Suprapubic skin (tissue), 4 donors: ENCODE measurements around the gene HPGDS. TPM values are rescaled to one million over a fixed set of nuclear protein-coding genes. Genes with fewer than 3 reads are reported as not detected.

Experiments
- DNase-seq, 2 donors: peaks; one replicate each; pipeline ENCODE4 v3.0.0-alpha.2; 2019; ENCODE audit warnings: low spot score in 2 of 2
- H3K27ac ChIP-seq: fragments of 200-600 bp; sonication (generic); one replicate; pipeline ENCODE4 v1.5.1; 2019
- H3K27me3 ChIP-seq: fragments of 200-600 bp; sonication (generic); one replicate; pipeline ENCODE4 v1.5.1; 2019
- H3K36me3 ChIP-seq: fragments of 200-600 bp; sonication (generic); one replicate; pipeline ENCODE4 v1.5.1; 2019
- H3K4me1 ChIP-seq: fragments of 200-600 bp; sonication (generic); one replicate; pipeline ENCODE4 v1.5.1; 2019
- H3K4me3 ChIP-seq: fragments of 200-600 bp; sonication (generic); one replicate; pipeline ENCODE4 v1.5.1; 2019; ENCODE audit warnings: mild to moderate bottlenecking
- H3K9me3 ChIP-seq: fragments of 200-600 bp; sonication (generic); one replicate; pipeline ENCODE4 v1.5.1; 2019
- CTCF ChIP-seq, 2 donors: fragments of 200-600 bp in 1 of 2; fragments of 450-650 bp in 1 of 2; sonication (generic) in 1 of 2; IDR thresholded peaks; one replicate each; pipeline ENCODE4 v1.5.1; 2016 to 2019; ENCODE audit warnings: antibody characterized with exemption in 2 of 2, mild to moderate bottlenecking in 1 of 2, moderate library complexity in 1 of 2
- EP300 ChIP-seq: sonication (generic); formaldehyde crosslinking; IDR thresholded peaks from one replicate; pipeline ENCODE4 v1.6.1; 2017; ENCODE audit warnings: antibody characterized with exemption
- POLR2A ChIP-seq, 2 donors: fragments of 450-650 bp; IDR thresholded peaks; one replicate each; pipeline ENCODE4 v1.6.1; 2017; ENCODE audit warnings: antibody characterized with exemption in 2 of 2, mild to moderate bottlenecking in 2 of 2, moderate library complexity in 2 of 2
- POLR2AphosphoS5 ChIP-seq, 3 donors: sonication (generic); formaldehyde crosslinking; IDR thresholded peaks; one replicate each; pipeline ENCODE4 v1.6.1; 2017; ENCODE audit warnings: antibody characterized with exemption in 3 of 3
- WGBS: methylation state at CpG from one replicate; pipeline ENCODE4 v1.1.5; 2018; 5-methylcytosine and 5-hydroxymethylcytosine counted together
- total RNA-seq, 4 donors: library from RNA; depleted of rRNA; stranded (reverse); fragments of >200 nt; gene quantifications; one replicate each; pipeline ENCODE4 v1.1.0, GENCODE V29; 2016

HPGDS gene
- total RNA-seq, 4 donors from 2014 or later = 1.8 to 4.8 (median 2.3) TPM

GRCh38 chr4:94377294-94377693, 34.7 kb upstream of the HPGDS start:
- H3K4me1 ChIP-seq = no peaks in the 10 kb centered on the region
- no peaks in the 10 kb centered on the region for H3K36me3 ChIP-seq
- DNase-seq = no peak
- no peaks in the 10 kb centered on the region for H3K27me3 ChIP-seq
- WGBS = 94% methylated on average over 2 of the region's 2 CpGs
- TF ChIP-seq POLR2A (IDR thresholded peaks at IDR 0.05) = no peak
- TF ChIP-seq CTCF (IDR thresholded peaks at IDR 0.05) = no peak
- TF ChIP-seq EP300 = no peak
- no peak for TF ChIP-seq POLR2AphosphoS5 (IDR thresholded peaks at IDR 0.05)
- H3K4me3 ChIP-seq = no peak overlapping the region
- H3K9me3 ChIP-seq = no peaks in the 10 kb centered on the region
- H3K27ac ChIP-seq = no peak overlapping the region

GRCh38 chr4:94375364-94375763, 32.7 kb upstream of the HPGDS start:
- Histone ChIP-seq H3K4me1 (no peaks in the 10 kb centered on the region), H3K36me3 (no peaks in the 10 kb centered on the region), H3K27ac (no peak overlapping the region), H3K9me3 (no peaks in the 10 kb centered on the region), H3K4me3 (no peak overlapping the region), H3K27me3 (no peaks in the 10 kb centered on the region)
- TF ChIP-seq CTCF (IDR thresholded peaks at IDR 0.05) (no peak), POLR2A (IDR thresholded peaks at IDR 0.05) (no peak)
- WGBS = 89% methylated on average over 3 of the region's 3 CpGs
- DNase-seq = no peak

DNA sequence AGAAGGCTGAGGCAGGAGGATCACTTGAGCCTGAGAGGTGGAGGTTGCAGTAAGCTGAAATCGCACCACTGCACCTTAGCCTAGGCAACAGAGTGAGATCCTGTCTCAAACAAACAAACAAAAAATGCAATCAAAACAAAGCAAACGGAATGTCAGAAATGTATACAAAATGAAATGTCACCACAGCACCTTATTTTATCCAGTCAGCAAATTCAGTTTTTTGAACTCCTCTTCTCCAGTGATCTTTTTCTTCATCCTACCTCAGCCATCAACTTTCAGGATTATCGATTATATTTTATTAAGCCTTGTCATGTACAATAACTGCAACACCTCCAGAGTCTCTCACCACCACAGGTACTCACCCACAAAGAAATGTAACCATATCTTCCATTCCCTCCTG, 31.1 kb upstream of the HPGDS start:
- H3K27me3 ChIP-seq = no peaks in the 10 kb centered on the region
- no peak for DNase-seq
- no peaks in the 10 kb centered on the region for H3K4me1 ChIP-seq
- H3K9me3 ChIP-seq = no peaks in the 10 kb centered on the region
- no peak overlapping the region for H3K27ac ChIP-seq
- H3K4me3 ChIP-seq = no peak overlapping the region
- H3K36me3 ChIP-seq = no peaks in the 10 kb centered on the region
- TF ChIP-seq EP300 (no peak), CTCF (IDR thresholded peaks at IDR 0.05) (no peak), POLR2AphosphoS5 (IDR thresholded peaks at IDR 0.05) (no peak), POLR2A (IDR thresholded peaks at IDR 0.05) (no peak)
- WGBS = 90% methylated on average over 3 of the region's 3 CpGs

GRCh38 chr4:94372991-94373390, 30.4 kb upstream of the HPGDS start:
- Histone ChIP-seq H3K4me1 (no peaks in the 10 kb centered on the region), H3K27me3 (no peaks in the 10 kb centered on the region), H3K9me3 (no peaks in the 10 kb centered on the region), H3K36me3 (no peaks in the 10 kb centered on the region), H3K4me3 (no peak overlapping the region), H3K27ac (no peak overlapping the region)
- TF ChIP-seq EP300 (no peak), CTCF (IDR thresholded peaks at IDR 0.05) (no peak), POLR2A (IDR thresholded peaks at IDR 0.05) (no peak), POLR2AphosphoS5 (IDR thresholded peaks at IDR 0.05) (no peak)
- DNase-seq = no peak
- 89% methylated on average over 3 of the region's 3 CpGs for WGBS

GRCh38 chr4:94372228-94372978, 29.8 kb upstream of the HPGDS start:
- H3K27ac ChIP-seq = no peak overlapping the region
- DNase-seq = no peak
- H3K9me3 ChIP-seq = no peaks in the 10 kb centered on the region
- no peaks in the 10 kb centered on the region for H3K36me3 ChIP-seq
- H3K4me1 ChIP-seq = no peaks in the 10 kb centered on the region
- H3K4me3 ChIP-seq = no peak overlapping the region
- no peak for TF ChIP-seq POLR2A (IDR thresholded peaks at IDR 0.05)
- no peaks in the 10 kb centered on the region for H3K27me3 ChIP-seq
- 66% methylated on average over 4 of the region's 4 CpGs for WGBS

DNA sequence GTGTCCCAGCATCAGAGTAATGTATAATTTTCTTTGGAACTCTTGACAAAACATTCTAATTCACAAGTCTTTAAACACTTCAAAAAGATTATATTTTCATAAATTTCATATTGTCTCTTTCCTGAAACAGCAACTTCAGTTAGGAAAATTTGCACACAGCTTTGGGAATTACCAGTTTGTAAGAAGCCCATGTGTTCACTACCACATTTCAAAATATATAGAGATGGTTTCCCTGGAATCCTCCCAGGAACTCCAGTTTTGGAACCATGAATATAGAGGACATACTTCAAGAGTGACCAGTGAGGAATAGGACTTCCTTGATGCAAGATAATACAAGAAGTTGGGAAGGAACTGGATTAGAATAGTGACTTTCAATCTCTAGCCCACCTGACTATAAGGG, 28.7 kb upstream of the HPGDS start:
- H3K9me3 ChIP-seq = no peaks in the 10 kb centered on the region
- no peak overlapping the region for H3K27ac ChIP-seq
- H3K4me1 ChIP-seq = no peaks in the 10 kb centered on the region
- no peak for TF ChIP-seq CTCF (IDR thresholded peaks at IDR 0.05)
- TF ChIP-seq POLR2AphosphoS5 (IDR thresholded peaks at IDR 0.05) = no peak
- no peak for TF ChIP-seq EP300
- TF ChIP-seq POLR2A (IDR thresholded peaks at IDR 0.05) = no peak
- no peaks in the 10 kb centered on the region for H3K36me3 ChIP-seq
- no peak overlapping the region for H3K4me3 ChIP-seq
- H3K27me3 ChIP-seq = no peaks in the 10 kb centered on the region
- DNase-seq = no peak
